HG03457 (cell line): ENCODE measurements around the gene CRYGN.

ENCODE experiments used
- ATAC-seq: cut with Tn5 transposase; IDR thresholded peaks from one replicate; pipeline ENCODE4 v1.9.1; 2021; ENCODE audit warnings: moderate number of reproducible peaks; ENCODE audit not compliant: unreplicated experiment

CRYGN gene, protein sequence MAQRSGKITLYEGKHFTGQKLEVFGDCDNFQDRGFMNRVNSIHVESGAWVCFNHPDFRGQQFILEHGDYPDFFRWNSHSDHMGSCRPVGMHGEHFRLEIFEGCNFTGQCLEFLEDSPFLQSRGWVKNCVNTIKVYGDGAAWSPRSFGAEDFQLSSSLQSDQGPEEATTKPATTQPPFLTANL

DNA sequence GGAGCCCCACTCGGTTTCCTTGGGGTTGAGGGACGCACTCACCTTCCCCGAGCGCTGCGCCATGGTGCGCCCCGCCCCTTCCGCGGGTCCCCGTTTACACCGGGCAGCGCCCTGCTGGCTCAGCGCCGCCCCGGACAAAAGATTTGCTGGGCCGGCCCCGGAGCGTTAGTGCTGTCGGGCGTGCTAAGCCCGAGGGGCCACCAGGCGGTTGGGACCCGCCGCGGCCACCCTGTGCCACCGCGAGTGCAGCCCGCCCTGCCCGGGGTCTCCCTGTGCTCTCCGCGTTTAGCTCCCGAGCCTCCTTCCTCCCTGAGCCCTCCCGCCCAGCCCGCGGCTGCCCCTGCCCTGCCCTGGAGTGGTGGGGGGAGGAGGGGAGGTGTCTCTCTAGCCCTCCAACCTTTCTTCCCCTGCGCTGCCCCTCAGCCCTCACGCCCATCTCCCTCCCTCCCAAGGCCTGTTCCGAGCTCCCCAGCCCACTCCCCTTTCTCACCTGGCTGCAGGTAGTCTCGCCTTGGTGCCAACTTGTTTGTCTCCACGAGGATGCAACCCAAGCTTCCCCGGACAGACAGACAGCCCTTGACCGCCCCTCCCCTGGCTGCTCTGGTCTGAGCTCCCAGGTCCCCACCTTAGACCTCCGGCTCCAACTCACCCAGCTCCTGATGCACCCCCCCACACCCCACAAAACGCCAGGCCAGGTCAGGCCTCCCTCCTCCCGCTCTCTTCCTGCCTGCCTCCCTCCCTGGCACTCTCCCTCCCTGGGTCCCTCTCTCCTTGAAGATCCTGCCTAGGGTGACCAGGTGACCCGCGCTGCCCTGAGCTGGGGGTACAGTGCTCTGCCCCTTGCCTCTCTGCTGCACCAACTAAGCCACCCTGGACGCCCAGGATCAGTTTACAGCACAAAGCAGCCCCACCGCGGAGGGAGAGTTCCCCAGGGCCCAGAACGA, at the start of gene CRYGN:
CRYGN (minus strand) TSS at position 287 of the 944 bp plus-strand sequence; CDS start at position 63, 224 bp downstream.
- no peak for ATAC-seq

- ATAC-seq = no peak
Measured at GRCh38 chr7:151489498-151489897, 49.6 kb upstream of the CRYGN start.

DNA sequence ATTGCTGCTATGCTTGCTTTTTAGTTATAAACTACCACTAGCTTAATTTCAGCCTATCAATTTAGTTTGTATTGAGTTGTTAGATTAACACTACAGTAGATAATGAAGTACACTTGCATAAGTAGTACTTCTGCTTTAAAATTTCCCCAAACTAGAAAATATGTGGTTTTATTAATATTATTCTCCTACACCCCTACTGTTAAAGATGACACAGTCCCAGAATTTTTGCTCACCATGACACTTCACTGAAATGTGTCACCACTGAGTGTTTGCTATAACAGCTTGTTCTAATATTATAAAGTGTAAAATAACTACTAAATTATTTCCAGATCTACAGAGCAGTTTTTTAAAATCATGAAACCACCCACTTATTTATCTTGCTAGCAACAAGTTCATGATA, 48.2 kb upstream of the CRYGN start:
- no peak for ATAC-seq

DNA sequence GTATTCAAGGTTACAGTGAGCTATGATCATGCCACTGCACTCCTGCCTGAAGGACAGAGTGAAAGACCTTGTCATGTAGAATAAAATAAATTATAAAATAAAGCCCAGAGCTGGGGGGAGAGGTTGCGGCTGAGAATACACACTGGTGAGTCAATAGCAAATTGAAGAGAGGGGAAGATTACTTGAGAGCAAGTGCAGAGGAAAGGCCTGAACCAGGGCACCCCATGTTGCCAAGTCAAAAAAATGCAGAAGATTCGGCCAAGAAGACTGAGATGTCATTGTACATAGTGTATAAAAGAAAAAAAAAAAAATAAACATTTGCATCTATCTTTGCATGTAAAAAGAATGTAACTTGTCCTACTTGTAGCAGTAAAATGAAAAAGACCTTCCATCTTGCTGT, 47.3 kb upstream of the CRYGN start:
- ATAC-seq = no peak

DNA sequence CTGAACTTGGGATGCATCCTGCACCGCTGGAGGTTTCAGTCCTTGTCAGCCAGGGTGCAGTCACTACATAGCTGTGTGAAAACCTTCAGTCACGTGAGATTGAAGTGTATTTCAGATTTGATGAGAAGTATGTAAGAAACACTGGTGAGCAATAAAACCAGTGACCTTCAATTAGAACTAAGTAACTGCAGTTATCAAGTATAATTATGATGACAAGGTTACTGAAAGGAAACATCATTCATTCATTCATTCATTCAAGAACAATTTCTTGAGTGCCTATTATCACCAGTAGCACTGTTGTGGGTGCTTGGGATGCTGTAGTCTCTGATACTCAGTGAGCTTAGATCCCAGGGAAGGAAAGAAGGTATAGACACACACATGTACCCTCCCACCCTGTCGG, 46.1 kb upstream of the CRYGN start:
- no peak for ATAC-seq

- ATAC-seq = no peak
Measured at GRCh38 chr7:151484971-151485707, 45.2 kb upstream of the CRYGN start.

DNA sequence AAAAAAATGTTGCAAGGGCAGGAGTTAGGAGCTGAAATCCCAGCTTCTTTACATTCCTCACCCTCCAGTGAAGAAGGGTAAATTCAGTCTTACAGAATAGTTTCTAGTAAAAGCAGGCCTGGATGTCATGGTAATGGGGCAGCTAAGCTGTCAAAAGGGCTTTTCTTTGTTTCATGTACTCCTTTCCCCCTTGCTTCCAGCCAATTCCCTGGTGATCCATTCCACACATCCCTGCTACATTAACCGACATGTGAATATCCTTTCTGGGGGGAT, 43.7 kb upstream of the CRYGN start:
- ATAC-seq = no peak

GRCh38 chr7:151482883-151483710, 43.2 kb upstream of the CRYGN start:
- ATAC-seq = no peak

- no peak for ATAC-seq
Measured at GRCh38 chr7:151481650-151482505, 41.9 kb upstream of the CRYGN start.

- ATAC-seq = no peak
Measured at GRCh38 chr7:151477867-151478266, 37.9 kb upstream of the CRYGN start.

DNA sequence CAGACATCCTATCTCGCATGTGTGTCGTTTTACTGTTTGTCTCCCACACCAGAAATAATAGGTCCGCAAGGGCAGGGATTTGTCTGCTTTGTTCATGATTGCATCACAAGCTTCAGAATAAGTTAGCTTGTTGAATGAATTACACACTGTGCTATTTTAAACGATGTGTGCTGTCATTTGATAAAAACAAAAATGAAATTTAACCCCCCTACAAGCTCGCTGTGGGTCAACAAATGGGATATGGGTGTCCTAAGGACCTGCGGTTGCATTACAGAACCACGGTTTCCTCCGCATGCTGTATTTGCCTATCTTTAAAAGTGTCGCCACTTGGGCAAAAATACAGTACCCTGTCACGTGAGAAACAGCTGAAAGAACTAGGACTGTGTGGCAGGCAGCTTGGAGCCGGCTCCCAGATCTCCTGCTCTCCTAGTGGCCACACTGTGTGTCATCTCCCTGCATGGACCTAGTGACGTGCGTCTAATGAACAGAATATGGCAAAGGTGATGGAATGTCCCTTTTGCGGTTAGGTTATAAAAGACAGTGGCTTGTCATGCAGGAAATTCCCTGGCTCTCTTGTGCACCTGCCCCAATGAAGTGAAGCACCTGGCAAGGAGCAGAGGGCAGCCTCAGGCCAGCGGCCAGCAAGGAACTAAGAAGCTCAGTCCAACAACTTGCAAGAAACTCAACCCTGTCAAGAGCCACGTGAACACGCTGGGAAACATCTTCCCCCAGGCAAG, 32.9 kb upstream of the CRYGN start:
- ATAC-seq = peak; percentile 36

DNA sequence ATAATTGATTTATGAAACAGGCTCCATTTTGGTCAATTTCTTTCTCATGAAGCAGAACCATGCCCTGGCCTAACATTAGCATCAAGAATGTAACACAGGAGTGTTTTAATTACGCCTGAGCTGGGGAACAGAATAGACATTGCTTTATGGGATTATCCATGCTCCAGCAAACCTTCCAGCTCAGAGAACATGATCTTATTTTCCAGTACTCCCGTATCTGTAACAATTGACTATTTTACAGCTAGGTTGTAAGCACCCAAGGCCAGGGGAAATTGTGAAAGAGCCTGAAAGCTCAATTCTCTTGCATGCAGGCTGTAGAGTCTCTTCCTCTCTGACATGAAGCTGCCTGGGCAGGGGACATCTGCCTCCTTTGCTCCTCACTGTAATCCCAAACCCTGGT, 30.8 kb upstream of the CRYGN start:
- ATAC-seq = no peak

- ATAC-seq = no peak
Measured at GRCh38 chr7:151469281-151469680, 29.3 kb upstream of the CRYGN start.

DNA sequence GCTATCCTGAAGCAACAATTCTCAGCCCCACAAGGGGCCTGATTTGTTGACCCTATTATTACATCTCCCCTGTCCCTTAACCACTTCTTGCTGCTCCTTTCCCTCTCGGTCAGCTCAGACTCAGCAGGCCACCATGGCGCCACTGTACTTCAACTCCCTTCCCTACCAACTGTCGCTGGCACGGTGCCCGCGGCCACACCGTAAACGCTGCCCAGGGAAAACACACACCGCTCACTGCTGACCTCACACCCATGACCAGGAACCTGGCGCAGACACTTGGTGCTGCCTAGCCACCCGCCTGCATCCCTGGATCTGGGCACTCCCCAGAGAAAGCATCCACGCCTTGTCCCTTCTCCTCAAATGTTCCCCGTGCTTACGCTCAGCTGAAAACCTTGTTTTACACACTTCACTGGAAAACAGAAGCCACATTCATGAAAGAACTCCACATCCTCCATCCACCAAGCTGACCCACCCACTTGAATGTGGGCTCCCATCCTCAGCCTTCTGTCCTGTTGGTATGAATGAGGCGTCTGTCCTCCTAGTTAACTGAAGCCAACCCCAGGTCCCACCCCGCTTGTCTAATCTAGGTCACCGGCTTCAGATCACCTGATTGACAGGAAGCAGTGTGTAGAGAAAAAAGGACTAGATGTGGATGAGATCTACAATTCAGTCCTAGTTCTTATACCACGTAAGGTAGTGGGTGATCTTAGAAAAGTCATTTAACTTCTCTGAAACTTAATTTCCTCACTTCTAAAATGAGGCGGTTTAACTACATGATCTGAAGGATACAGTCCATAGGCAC, 28.5 kb upstream of the CRYGN start:
- no peak for ATAC-seq

GRCh38 chr7:151465169-151465568, 25.2 kb upstream of the CRYGN start:
- ATAC-seq = no peak

- ATAC-seq = no peak
Measured at GRCh38 chr7:151462306-151462779, 22.4 kb upstream of the CRYGN start.

DNA sequence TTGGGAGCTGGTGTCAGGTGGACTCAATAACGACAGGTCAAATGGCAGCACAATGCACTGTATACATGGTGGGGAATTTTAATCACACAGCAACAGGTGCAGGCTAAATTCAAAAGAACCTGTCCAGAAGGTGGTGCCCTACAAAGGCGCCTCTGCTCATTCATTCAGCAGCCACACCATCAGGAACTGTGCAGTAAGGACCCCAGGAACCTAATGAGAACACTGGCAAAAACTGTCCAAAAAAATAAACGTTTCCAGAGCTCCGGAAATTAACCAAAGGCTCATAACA, 21.9 kb upstream of the CRYGN start:
- no peak for ATAC-seq

- ATAC-seq = no peak
Measured at GRCh38 chr7:151461096-151461941, 21.4 kb upstream of the CRYGN start.
